GM18868 (cell line): Measurements from ENCODE around the gene FAM53B.
A peak's percentile ranks its signal among the peaks of the same experiment; 100 is the strongest.

Experiments
- ATAC-seq: cut with Tn5 transposase; IDR thresholded peaks from one replicate; pipeline ENCODE4 v1.9.1; 2021; ENCODE audit warnings: mild to moderate bottlenecking, moderate library complexity; ENCODE audit not compliant: unreplicated experiment

Gene FAM53B

GRCh38 chr10:124742413-124743190 is 1.6 kb downstream of the FAM53B start:
- no peak for ATAC-seq

- no peak for ATAC-seq
Observed at GRCh38 chr10:124741922-124742412, 2.2 kb downstream of the FAM53B start.

DNA sequence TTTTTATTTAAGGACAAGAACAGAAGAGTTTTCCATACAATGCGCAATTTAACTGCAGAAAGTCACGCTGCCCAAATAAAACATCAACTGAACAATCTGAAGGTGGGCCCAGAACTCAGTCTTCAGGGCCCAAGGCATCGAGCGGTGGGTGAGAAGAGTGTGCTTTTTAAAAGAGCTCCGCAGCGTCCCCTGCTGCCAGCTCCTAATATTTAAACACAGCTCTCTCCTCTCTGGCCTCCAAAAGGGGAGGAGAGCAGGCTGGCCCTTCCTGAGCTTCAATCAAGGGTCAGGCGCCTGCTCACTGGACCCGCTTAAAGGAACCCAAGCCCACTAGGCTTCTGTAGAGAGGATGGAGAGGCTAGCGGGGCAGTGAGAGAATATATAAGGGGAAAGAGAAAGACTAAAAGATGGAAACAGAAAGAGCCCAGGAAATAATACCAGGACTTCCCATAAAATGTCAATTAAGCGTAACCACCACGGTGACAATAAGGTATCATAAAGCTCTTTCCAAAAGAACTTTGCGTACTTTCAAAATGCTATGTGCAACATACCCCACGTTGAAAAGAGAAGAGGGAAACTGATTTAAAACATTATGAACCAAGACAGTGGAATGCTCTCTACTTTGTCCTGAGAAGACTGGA is 2.8 kb downstream of the FAM53B start:
- ATAC-seq: peak; percentile 37

- peak; percentile 28 for ATAC-seq
Observed at GRCh38 chr10:124740369-124741280, 3.6 kb downstream of the FAM53B start.

- ATAC-seq: no peak
Observed at GRCh38 chr10:124739986-124740368, 4.2 kb downstream of the FAM53B start.

DNA sequence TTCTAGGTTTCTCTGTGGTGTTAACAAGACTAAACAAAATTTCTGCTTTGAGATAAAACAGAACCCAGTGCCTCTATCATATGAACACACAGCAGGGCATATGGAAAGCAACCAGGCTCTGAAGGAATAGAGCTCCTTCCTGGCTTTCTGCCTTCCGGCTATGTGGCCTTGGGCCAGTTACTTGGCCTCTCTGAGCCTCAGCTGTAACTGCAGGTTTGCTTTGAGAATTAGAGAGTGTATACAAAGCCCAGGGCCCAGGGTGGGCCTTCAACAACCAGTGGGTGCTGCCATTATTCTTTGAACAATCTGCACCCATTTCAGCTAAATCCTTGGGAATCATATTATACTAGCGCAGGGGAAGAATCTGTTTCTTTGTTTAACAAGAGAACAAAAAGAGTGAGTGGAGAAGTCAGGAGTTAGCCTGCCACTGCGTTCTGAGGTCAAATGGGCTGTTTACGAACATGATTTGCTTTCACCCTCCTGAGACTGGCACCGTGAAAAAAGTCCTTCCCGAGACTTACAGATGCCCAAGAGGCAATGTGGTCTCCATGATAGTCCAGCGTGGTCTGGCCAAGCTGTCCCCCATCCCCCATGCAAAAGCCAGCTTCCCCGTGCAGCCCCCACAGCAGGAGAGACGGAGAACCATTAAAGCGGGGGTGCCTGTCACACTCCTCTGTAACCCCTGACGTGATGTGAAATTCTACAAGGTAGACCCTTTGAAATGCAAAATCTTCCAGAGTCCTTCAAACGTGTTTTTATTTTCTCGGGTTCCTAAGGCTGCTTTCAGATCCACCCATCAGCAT is 4.9 kb downstream of the FAM53B start:
- ATAC-seq: no peak

- ATAC-seq: no peak
Observed at GRCh38 chr10:124738441-124738840, 5.7 kb downstream of the FAM53B start.

DNA sequence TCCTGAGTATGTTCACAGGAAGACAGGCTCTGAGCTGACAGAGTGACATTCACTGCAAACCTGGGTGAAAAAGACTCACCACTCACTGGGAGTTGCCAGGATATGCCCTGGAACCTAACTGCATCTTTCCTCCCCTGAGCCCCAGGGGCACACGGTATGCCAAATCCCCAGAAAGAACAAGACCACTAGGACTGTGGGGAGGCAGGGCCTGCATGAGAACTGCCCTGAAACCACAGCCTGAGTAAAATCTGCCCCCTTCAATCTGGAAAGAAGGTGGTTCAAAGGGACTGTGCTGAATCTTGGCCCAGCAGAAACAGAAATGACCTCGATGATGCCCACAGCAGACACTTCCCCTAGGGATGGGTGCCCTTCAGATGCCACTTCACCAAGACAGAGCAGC is 6.5 kb downstream of the FAM53B start:
- no peak for ATAC-seq

GRCh38 chr10:124737221-124737620 is 7.0 kb downstream of the FAM53B start:
- ATAC-seq: no peak

DNA sequence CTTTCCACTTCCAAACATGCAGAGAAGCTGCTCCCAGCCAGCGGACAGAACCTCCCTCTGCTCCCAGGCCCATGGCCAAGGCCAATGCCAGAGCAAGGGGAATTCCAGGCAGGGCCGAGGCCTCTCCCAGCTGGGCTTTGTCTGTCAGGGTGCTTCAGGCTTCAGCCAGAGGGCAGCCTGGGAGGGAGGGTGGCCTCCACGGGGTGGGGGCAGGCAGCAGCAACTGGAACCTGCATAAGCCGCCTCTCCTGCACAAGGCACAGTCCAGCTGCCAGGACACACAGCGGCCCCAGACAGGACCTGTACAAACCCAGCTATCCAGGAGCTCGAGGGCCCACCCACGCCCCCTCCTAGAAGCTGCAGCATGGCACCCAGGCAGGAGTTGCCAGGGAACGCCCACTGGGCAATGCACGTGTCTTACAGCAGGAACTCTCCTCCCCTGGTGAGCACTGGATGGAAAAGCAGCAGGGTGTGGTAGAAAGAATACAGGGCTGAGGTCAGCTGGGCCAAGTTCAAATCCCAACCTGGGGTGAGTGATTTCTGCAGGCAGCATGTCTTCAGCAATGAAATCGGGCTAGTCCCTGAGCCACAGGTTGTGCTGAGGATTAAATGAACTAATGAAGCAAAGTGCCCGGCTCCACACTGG is 7.6 kb downstream of the FAM53B start:
- ATAC-seq: no peak

DNA sequence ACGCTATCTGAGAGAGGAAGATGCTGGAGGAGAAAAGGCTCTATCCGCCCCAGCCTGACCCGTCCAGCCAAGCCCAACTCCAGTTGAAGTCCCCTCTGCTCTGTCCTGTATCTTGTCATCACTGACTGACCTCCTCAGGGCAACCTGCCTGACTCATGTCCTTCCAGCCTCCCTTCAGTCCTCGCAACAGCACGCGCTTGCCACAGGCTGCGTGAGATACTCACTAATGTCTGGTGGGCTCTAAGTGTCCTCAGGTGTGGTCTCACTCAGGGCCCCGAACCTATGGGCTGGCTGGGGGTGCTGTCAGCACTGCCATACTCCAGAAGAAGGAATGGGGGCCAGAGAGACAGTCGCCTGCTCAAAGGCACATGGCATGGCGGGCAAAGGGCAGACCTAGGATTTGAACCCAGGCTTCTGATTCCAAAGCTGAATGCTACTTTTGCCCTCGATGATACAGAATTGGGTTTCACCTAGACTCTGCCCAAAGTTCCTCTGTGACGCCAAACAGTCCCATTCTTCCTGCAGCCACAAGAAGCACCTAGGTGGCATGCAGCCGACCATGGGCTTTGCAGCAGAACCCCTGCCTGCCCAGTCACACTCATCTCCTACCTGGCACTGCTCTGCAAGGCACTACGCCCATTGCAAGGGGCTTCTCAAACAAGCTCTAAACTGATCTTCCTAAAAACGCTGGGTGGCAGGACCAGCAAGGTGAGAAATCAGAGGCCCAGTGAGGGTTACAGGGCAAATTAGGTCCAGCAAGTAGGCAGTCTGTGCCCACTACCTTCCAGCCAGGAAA is 8.5 kb downstream of the FAM53B start:
- ATAC-seq: no peak

DNA sequence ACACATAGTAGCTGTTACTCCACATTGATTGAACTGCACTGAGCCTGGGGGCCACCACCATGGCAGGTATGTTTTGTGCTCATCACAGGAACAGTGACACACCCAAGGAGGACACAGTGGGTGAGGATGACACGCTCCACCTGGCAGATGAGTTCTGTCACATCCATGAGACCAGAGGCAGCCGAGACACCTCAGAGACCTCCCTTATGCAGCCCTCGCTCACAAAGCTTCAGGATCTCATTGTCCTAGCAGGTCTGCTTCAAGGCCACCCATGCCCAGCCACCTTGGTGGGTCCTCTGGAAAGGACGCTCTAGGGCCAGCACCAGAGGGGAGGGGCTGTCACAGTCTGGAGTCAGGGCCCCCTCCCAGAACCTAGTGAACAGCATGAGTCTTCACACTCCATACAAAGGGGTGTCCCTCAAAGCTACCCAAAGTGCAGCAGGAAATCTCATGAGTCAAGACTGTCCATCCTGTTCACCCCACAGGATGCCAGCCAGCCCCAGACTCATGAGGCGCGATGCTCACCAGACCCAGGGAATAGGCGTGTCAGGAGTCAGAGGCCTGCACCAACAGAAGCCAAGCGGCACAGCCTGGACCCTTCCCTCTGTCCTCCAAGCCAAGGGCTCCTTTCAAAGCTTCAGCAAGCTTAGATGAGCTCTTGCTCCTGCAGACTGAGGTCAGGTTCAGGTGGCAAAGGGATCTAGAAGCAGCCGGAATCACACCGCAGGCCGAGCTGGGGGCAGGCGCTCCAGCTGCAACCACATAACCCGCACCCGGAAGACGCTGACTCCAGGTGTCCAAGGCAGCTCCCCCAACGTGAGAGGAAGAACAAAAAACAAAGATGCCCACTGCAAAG is 9.6 kb downstream of the FAM53B start:
- no peak for ATAC-seq

DNA sequence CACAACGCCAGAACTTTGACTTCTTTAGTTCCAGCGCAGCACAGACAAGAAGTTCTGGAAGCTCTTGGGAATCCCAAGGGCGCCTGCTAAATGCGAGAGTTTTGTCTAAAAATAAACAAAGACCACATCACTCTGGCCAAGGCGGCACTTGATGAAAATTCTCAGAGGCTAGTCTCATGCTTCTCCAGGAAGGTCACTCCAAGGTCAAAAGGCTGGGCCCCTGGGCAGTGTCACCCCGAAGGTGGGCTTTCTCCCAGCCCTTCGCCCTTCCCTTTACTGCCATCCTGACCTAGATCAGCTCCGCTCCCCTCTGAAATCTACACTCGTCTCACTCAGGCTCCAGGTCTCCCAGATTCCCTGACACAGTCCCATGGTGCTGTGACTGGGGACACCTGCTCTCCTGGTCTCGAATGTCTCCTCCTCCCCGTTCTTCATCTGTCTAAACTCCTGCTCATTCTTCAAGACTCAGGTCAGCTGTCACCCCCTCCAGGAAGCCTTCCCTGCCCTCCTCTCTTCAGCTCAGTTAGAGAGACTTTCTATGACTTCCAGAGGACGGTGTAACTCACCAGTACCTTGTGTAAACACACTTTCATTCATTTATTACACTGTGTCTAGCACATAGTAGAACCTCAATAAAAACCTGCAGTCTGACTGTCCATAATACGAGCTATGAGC is 10.5 kb downstream of the FAM53B start:
- ATAC-seq: no peak

DNA sequence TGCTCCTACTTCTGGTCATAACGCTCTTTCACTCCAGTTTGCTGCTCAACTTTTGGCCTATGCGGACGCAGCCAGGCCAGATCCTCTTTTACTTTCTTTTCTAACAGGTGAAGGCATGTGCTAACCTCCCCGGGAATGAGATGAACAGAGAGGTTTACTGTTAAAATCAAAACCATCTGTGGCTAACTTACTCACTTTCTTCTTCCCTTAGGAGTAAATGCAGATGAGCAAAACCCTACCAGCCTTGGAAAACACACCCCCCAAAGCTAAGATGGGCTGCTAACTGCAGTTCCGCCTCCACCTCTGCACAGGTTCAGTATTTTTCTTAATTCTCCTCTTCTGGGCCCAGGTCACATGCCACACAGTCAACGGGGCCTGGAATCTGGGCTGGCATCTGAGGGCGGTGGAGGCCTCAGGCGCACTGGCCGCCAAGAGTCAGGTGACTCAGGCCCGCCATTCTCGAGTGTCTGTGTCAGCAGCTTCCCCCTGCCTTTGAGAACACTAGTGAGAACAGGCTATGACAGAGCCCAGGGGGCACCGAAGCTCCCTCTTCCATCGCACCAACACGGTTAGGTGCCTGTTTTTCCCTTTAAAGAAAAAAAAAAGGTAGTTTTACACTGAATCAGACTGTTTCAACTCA is 11.1 kb downstream of the FAM53B start:
- ATAC-seq: peak; percentile 60

GRCh38 chr10:124731551-124731950 is 12.6 kb downstream of the FAM53B start:
- no peak for ATAC-seq

DNA sequence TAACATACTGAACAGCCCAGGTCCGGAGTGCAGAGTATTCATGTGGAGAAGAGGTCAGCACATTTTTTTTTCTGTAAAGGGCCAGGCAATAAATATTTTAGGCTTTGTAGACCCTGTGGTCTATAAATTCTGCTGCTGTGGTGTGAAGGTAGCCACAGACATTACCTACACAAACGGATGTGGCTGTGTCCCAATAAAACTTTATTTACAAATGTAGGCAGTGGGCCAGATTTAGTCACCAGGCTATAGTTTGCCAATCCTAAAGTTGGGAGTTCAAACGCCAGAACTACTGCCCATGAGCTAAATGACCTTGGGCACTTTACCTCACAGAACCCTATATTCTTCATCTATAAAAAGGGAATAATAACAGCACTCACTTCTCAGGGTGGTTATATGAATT is 13.4 kb downstream of the FAM53B start:
- ATAC-seq: no peak
